ENCODE results near the gene KCTD20.
A peak's percentile ranks its signal among the peaks of the same experiment; 100 is the strongest.
"Not testable (repeated sequence)": the region's sequence is repeated elsewhere in the genome, so short reads cannot be mapped to it uniquely, and the experiment has no call there.

KCTD20 gene

GRCh38 chr6:36442671-36443470 is at the start of gene KCTD20, which contains the start of gene PXT1:
TSS of gene KCTD20 (plus strand) at chr6:36443000. CDS start at chr6:36470098, 27,098 bp downstream.
TSS of gene PXT1 (minus strand) at chr6:36442854. CDS start at chr6:36426082, 16,772 bp downstream.
- Histone ChIP-seq H3K4me1 (ENCODE audit: control insufficient read depth in 1 of 2, insufficient read depth in 2 of 2, low read length in 2 of 2) (peaks cover 22 to 27% of the 10 kb centered on the region in 2 donors), H3K27ac (ENCODE audit: low read depth, low read length) (peak within 1 kb of the TSS; percentile 96), H3K9ac (ENCODE audit: low read depth in 1 of 2, low read length in 2 of 2) (peak within 1 kb of the TSS; percentile 97 to 98), H3K36me3 (ENCODE audit: control insufficient read depth in 1 of 2, insufficient read depth in 2 of 2, low read length in 2 of 2) (no peaks in the 10 kb centered on the region), H3K27me3 (ENCODE audit: control insufficient read depth in 1 of 2, insufficient read depth in 2 of 2, low read length in 2 of 2) (no peaks in the 10 kb centered on the region), H3K4me3 (ENCODE audit: low read depth in 1 of 2, low read length in 2 of 2) (peak within 1 kb of the TSS; percentile 78 to 93), H3K9me3 (ENCODE audit: control insufficient read depth in 1 of 2, low read length in 2 of 2) (no peaks in the 10 kb centered on the region)

DNA sequence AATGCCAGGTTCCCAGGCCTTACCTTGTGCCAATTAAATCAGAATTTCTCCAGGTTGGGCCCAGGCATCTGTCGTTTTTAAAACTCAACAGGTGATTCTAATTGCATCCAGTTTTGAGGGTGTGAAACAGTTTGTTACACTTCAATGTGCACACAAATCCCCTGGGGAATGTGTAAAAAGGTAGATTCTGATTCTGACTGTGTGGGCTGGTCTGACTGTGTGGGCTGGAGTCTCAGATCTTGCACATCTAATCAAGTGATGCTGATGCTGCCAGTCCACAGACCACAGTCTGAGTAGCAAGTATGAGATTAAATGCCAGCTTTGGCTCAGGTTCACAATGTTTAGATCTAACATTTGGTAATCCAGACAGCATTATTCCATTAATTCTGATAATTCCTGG is 42.8 kb upstream of the KCTD20 start:
- Histone ChIP-seq H3K4me3 (ENCODE audit: low read depth in 1 of 2, low read length in 2 of 2) (no peak overlapping the region), H3K9me3 (ENCODE audit: control insufficient read depth in 1 of 2, low read length in 2 of 2) (no peaks in the 10 kb centered on the region), H3K9ac (ENCODE audit: low read depth in 1 of 2, low read length in 2 of 2) (no peak overlapping the region), H3K4me1 (ENCODE audit: control insufficient read depth in 1 of 2, insufficient read depth in 2 of 2, low read length in 2 of 2) (no peaks in the 10 kb centered on the region), H3K36me3 (ENCODE audit: control insufficient read depth in 1 of 2, insufficient read depth in 2 of 2, low read length in 2 of 2) (no peaks in the 10 kb centered on the region), H3K27ac (ENCODE audit: low read depth, low read length) (no peak overlapping the region), H3K27me3 (ENCODE audit: control insufficient read depth in 1 of 2, insufficient read depth in 2 of 2, low read length in 2 of 2) (peaks cover 0 to 5% of the 10 kb centered on the region in 2 donors)

- Histone ChIP-seq H3K36me3 (ENCODE audit: control insufficient read depth in 1 of 2, insufficient read depth in 2 of 2, low read length in 2 of 2) (no peaks in the 10 kb centered on the region), H3K4me1 (ENCODE audit: control insufficient read depth in 1 of 2, insufficient read depth in 2 of 2, low read length in 2 of 2) (no peaks in the 10 kb centered on the region), H3K9ac (ENCODE audit: low read depth in 1 of 2, low read length in 2 of 2) (no peak overlapping the region), H3K27ac (ENCODE audit: low read depth, low read length) (no peak overlapping the region), H3K9me3 (ENCODE audit: control insufficient read depth in 1 of 2, low read length in 2 of 2) (no peaks in the 10 kb centered on the region), H3K4me3 (ENCODE audit: low read depth in 1 of 2, low read length in 2 of 2) (no peak overlapping the region), H3K27me3 (ENCODE audit: control insufficient read depth in 1 of 2, insufficient read depth in 2 of 2, low read length in 2 of 2) (peaks cover 0 to 5% of the 10 kb centered on the region in 2 donors)
Measured at GRCh38 chr6:36402481-36402880, 40.3 kb upstream of the KCTD20 start.

- H3K4me1 ChIP-seq (ENCODE audit: control insufficient read depth in 1 of 2, insufficient read depth in 2 of 2, low read length in 2 of 2) = no peaks in the 10 kb centered on the region
- H3K27me3 ChIP-seq (ENCODE audit: control insufficient read depth in 1 of 2, insufficient read depth in 2 of 2, low read length in 2 of 2) = peaks cover 0 to 5% of the 10 kb centered on the region in 2 donors
- no peaks in the 10 kb centered on the region for H3K9me3 ChIP-seq (ENCODE audit: control insufficient read depth in 1 of 2, low read length in 2 of 2)
- H3K4me3 ChIP-seq (ENCODE audit: low read depth in 1 of 2, low read length in 2 of 2) = no peak overlapping the region
- H3K27ac ChIP-seq (ENCODE audit: low read depth, low read length) = no peak overlapping the region
- no peak overlapping the region for H3K9ac ChIP-seq (ENCODE audit: low read depth in 1 of 2, low read length in 2 of 2)
- H3K36me3 ChIP-seq (ENCODE audit: control insufficient read depth in 1 of 2, insufficient read depth in 2 of 2, low read length in 2 of 2) = no peaks in the 10 kb centered on the region
Measured at GRCh38 chr6:36404164-36404563, 38.6 kb upstream of the KCTD20 start.

- not testable (repeated sequence) for H3K9me3 ChIP-seq (ENCODE audit: control insufficient read depth in 1 of 2, low read length in 2 of 2); H3K4me3 ChIP-seq (ENCODE audit: low read depth in 1 of 2, low read length in 2 of 2); H3K27me3 ChIP-seq (ENCODE audit: control insufficient read depth in 1 of 2, insufficient read depth in 2 of 2, low read length in 2 of 2); H3K27ac ChIP-seq (ENCODE audit: low read depth, low read length); H3K36me3 ChIP-seq (ENCODE audit: control insufficient read depth in 1 of 2, insufficient read depth in 2 of 2, low read length in 2 of 2); H3K4me1 ChIP-seq (ENCODE audit: control insufficient read depth in 1 of 2, insufficient read depth in 2 of 2, low read length in 2 of 2); H3K9ac ChIP-seq (ENCODE audit: low read depth in 1 of 2, low read length in 2 of 2)
Measured at GRCh38 chr6:36409718-36410117, 33.1 kb upstream of the KCTD20 start.

DNA sequence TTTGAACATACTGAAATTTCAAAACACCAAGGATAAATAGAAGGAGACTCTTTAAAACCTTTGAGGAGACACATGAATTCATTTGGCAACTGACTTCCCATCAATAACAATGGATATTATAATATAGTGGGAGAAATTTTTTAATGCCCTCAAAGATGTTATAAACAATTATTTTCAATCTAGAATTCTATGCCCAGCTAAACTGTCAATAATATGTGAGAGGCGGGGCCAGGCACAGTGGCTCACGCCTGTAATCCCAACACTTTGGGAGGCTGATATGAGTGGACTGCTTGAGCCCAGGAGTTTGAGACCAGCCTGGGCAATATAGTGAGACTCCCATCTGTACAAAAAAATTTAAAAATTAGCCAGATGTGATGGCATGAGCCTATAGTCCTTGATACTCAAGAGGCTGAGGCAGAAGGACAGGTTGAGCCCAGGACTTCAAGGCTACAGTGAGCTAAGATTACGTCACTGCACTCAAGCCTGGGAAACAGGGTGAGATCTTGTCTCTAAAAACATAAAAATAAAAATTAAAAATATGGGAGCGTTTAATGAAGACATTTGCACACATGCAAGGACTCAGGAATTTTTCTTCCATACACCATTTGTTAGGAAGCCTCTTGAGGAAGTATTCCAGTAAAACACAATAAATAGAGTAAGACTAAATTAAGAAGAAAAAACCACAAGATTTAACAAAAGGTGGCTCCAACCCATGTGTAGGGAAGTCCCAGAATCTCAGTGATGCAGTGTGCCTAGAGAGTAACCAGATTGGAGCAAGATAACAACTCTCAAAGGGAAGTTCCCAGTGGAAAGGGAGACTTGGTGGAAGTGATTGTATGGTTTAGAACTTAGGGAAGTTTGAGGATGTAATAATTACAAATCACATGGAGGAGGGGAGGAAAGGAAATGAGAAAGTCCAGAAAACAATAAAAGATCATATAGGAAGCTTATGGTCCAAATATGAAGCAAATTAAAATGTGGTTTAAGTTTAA is 29.0 kb upstream of the KCTD20 start:
- H3K4me3 ChIP-seq (ENCODE audit: low read depth in 1 of 2, low read length in 2 of 2) = no peak overlapping the region
- no peaks in the 10 kb centered on the region for H3K9me3 ChIP-seq (ENCODE audit: control insufficient read depth in 1 of 2, low read length in 2 of 2)
- H3K4me1 ChIP-seq (ENCODE audit: control insufficient read depth in 1 of 2, insufficient read depth in 2 of 2, low read length in 2 of 2) = peaks cover 0 to 4% of the 10 kb centered on the region in 2 donors
- H3K27ac ChIP-seq (ENCODE audit: low read depth, low read length) = no peak overlapping the region
- H3K9ac ChIP-seq (ENCODE audit: low read depth in 1 of 2, low read length in 2 of 2) = no peak overlapping the region
- no peaks in the 10 kb centered on the region for H3K27me3 ChIP-seq (ENCODE audit: control insufficient read depth in 1 of 2, insufficient read depth in 2 of 2, low read length in 2 of 2)
- H3K36me3 ChIP-seq (ENCODE audit: control insufficient read depth in 1 of 2, insufficient read depth in 2 of 2, low read length in 2 of 2) = no peaks in the 10 kb centered on the region

DNA sequence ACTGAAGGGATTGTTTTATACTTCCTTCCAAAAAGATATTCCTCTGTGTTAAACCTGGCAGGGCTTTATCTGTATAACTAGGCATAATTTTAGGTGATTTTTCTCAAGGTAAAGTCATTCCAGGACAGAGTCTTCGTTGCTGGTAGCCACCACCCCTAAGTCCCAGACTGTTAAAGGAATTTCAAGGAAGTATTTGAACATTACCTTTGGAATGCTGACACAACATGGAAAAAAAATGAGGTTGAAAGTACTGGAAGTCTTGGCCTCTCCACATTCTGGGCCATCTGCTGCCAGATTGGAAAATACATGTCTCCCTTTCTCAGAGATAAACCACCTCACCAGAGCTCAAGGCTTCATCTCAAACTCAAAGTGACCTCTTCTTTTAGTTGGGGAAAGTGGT is 28.3 kb upstream of the KCTD20 start:
- no peak overlapping the region for H3K27ac ChIP-seq (ENCODE audit: low read depth, low read length)
- H3K4me3 ChIP-seq (ENCODE audit: low read depth in 1 of 2, low read length in 2 of 2) = no peak overlapping the region
- H3K4me1 ChIP-seq (ENCODE audit: control insufficient read depth in 1 of 2, insufficient read depth in 2 of 2, low read length in 2 of 2) = peaks cover 0 to 4% of the 10 kb centered on the region in 2 donors
- no peaks in the 10 kb centered on the region for H3K27me3 ChIP-seq (ENCODE audit: control insufficient read depth in 1 of 2, insufficient read depth in 2 of 2, low read length in 2 of 2)
- H3K9ac ChIP-seq (ENCODE audit: low read depth in 1 of 2, low read length in 2 of 2) = peak overlapping the region in 1 of 2 donors; percentile 0
- H3K36me3 ChIP-seq (ENCODE audit: control insufficient read depth in 1 of 2, insufficient read depth in 2 of 2, low read length in 2 of 2) = no peaks in the 10 kb centered on the region
- H3K9me3 ChIP-seq (ENCODE audit: control insufficient read depth in 1 of 2, low read length in 2 of 2) = no peaks in the 10 kb centered on the region

DNA sequence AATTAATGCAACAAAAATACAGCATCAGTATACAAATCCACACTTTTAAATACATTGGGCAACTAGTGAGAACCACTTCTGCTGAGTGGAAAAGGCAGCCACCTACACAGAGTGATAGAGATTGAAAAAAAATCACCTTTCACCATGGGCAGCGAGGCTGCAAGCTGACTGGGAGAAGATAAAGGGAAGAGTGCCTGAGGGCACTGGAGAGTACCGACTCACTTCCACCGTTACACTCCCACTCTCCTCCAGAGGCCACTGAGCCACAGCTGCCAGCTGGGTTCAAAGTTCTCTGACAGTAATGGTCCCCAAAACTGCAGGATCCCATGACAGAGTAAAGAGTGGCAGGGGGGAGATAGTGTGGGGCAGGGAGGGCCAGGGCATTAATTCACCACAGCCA is 24.2 kb upstream of the KCTD20 start:
- Histone ChIP-seq H3K4me1 (ENCODE audit: control insufficient read depth in 1 of 2, insufficient read depth in 2 of 2, low read length in 2 of 2) (peaks cover 6 to 10% of the 10 kb centered on the region in 2 donors), H3K36me3 (ENCODE audit: control insufficient read depth in 1 of 2, insufficient read depth in 2 of 2, low read length in 2 of 2) (no peaks in the 10 kb centered on the region), H3K27me3 (ENCODE audit: control insufficient read depth in 1 of 2, insufficient read depth in 2 of 2, low read length in 2 of 2) (no peaks in the 10 kb centered on the region), H3K9me3 (ENCODE audit: control insufficient read depth in 1 of 2, low read length in 2 of 2) (no peaks in the 10 kb centered on the region), H3K9ac (ENCODE audit: low read depth in 1 of 2, low read length in 2 of 2) (no peak overlapping the region), H3K4me3 (ENCODE audit: low read depth in 1 of 2, low read length in 2 of 2) (no peak overlapping the region), H3K27ac (ENCODE audit: low read depth, low read length) (no peak overlapping the region)

DNA sequence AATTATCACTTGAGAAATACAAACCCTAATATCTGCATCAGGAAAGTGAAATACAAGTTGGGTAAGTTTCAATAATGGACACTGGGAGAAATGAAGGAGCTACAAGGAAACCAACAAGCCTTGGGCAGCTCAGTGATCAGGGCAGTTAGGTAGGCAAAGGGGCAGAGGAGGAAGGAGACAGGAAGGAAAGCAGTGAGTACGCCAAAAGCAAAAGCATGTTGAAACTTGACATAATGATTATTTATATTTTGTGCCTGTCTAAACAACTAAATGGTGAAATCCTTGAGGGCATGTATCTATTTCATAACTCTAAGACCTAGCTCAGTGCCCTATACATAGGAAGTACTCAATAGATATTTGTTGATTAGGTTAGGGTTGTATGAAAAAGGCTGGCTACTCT is 23.5 kb upstream of the KCTD20 start:
- H3K36me3 ChIP-seq (ENCODE audit: control insufficient read depth in 1 of 2, insufficient read depth in 2 of 2, low read length in 2 of 2) = no peaks in the 10 kb centered on the region
- H3K4me3 ChIP-seq (ENCODE audit: low read depth in 1 of 2, low read length in 2 of 2) = no peak overlapping the region
- H3K27me3 ChIP-seq (ENCODE audit: control insufficient read depth in 1 of 2, insufficient read depth in 2 of 2, low read length in 2 of 2) = no peaks in the 10 kb centered on the region
- H3K9me3 ChIP-seq (ENCODE audit: control insufficient read depth in 1 of 2, low read length in 2 of 2) = no peaks in the 10 kb centered on the region
- H3K9ac ChIP-seq (ENCODE audit: low read depth in 1 of 2, low read length in 2 of 2) = no peak overlapping the region
- H3K4me1 ChIP-seq (ENCODE audit: control insufficient read depth in 1 of 2, insufficient read depth in 2 of 2, low read length in 2 of 2) = peaks cover 6 to 7% of the 10 kb centered on the region in 2 donors
- H3K27ac ChIP-seq (ENCODE audit: low read depth, low read length) = no peak overlapping the region

- no peaks in the 10 kb centered on the region for H3K36me3 ChIP-seq (ENCODE audit: control insufficient read depth in 1 of 2, insufficient read depth in 2 of 2, low read length in 2 of 2)
- peak overlapping the region; percentile 60 for H3K27ac ChIP-seq (ENCODE audit: low read depth, low read length)
- H3K4me3 ChIP-seq (ENCODE audit: low read depth in 1 of 2, low read length in 2 of 2) = peak overlapping the region; percentile 60 to 82
- no peaks in the 10 kb centered on the region for H3K27me3 ChIP-seq (ENCODE audit: control insufficient read depth in 1 of 2, insufficient read depth in 2 of 2, low read length in 2 of 2)
- H3K4me1 ChIP-seq (ENCODE audit: control insufficient read depth in 1 of 2, insufficient read depth in 2 of 2, low read length in 2 of 2) = peaks cover 6% of the 10 kb centered on the region in 2 donors
- peak overlapping the region; percentile 58 to 83 for H3K9ac ChIP-seq (ENCODE audit: low read depth in 1 of 2, low read length in 2 of 2)
- H3K9me3 ChIP-seq (ENCODE audit: control insufficient read depth in 1 of 2, low read length in 2 of 2) = no peaks in the 10 kb centered on the region
Measured at GRCh38 chr6:36422714-36423100, 20.1 kb upstream of the KCTD20 start.

Measured in duodenal mucosa (tissue), 2 donors.